ENCODE measurements around the gene RHOH.
A peak's percentile ranks its signal among the peaks of the same experiment; 100 is the strongest.

Gene RHOH

GRCh38 chr4:40232610-40233009 is 35.8 kb downstream of the RHOH start:
- peak overlapping the region; percentile 16; the same call in 1 of the 2 replicates for H3K4me2 ChIP-seq (ENCODE audit: low read length)
- H3K9ac ChIP-seq (ENCODE audit: low read length), result no peak overlapping the region
- H2AFZ ChIP-seq (ENCODE audit: low read length), result no peak overlapping the region
- peaks cover 92% of the 10 kb centered on the region for H3K36me3 ChIP-seq (ENCODE audit: insufficient read depth, low read length)
- no peak overlapping the region for H3K4me3 ChIP-seq (ENCODE audit: low read depth, low read length, poor library complexity, severe bottlenecking)
- 0 out of 2 replicates have a peak, but pooled peaks cover 6% of the 10 kb centered on the region for H4K20me1 ChIP-seq (ENCODE audit: insufficient read depth, low read length)
- H3K9me2 ChIP-seq (ENCODE audit: low read depth, low read length), result no peaks in the 10 kb centered on the region
- no peak for TF ChIP-seq CTCF (IDR thresholded peaks at IDR 0.05; ENCODE audit: low read length)
- no peak for TF ChIP-seq EZH2 (IDR thresholded peaks at IDR 0.05; ENCODE audit: borderline replicate concordance, low read length)
- H3K4me1 ChIP-seq (ENCODE audit: insufficient read depth, low read length, severe bottlenecking), result peaks cover 98% of the 10 kb centered on the region
- no peaks in the 10 kb centered on the region for H3K27me3 ChIP-seq (ENCODE audit: insufficient read depth, low read length)
- H3F3A ChIP-seq (ENCODE audit: insufficient read depth, low read length), result peaks cover 5% of the 10 kb centered on the region; the same call in 1 of the 2 replicates
- H3K27ac ChIP-seq (ENCODE audit: low read depth, low read length, poor library complexity, severe bottlenecking), result peak overlapping the region; percentile 75
- no peaks in the 10 kb centered on the region for H3K9me3 ChIP-seq (ENCODE audit: low read length)
- H3K79me2 ChIP-seq (ENCODE audit: insufficient read depth, low read length), result peaks cover 100% of the 10 kb centered on the region

GRCh38 chr4:40233227-40233626 is 36.4 kb downstream of the RHOH start:
- 0 out of 2 replicates have a peak, but pooled peaks cover 4% of the 10 kb centered on the region for H4K20me1 ChIP-seq (ENCODE audit: insufficient read depth, low read length)

GRCh38 chr4:40234519-40235039 is 37.7 kb downstream of the RHOH start:
- H3K4me3 ChIP-seq (ENCODE audit: low read depth, low read length, poor library complexity, severe bottlenecking), result no peak overlapping the region
- H3K9me3 ChIP-seq (ENCODE audit: low read length), result no peaks in the 10 kb centered on the region
- TF ChIP-seq EZH2 (IDR thresholded peaks at IDR 0.05; ENCODE audit: borderline replicate concordance, low read length), result no peak
- no peak for TF ChIP-seq CTCF (IDR thresholded peaks at IDR 0.05; ENCODE audit: low read length)
- peak overlapping the region; percentile 10; the same call in 1 of the 2 replicates for H3K4me2 ChIP-seq (ENCODE audit: low read length)
- peaks cover 3% of the 10 kb centered on the region; the same call in 1 of the 2 replicates for H3F3A ChIP-seq (ENCODE audit: insufficient read depth, low read length)
- H3K79me2 ChIP-seq (ENCODE audit: insufficient read depth, low read length), result peaks cover 99% of the 10 kb centered on the region
- no peaks in the 10 kb centered on the region for H3K27me3 ChIP-seq (ENCODE audit: insufficient read depth, low read length)
- H3K27ac ChIP-seq (ENCODE audit: low read depth, low read length, poor library complexity, severe bottlenecking), result peak overlapping the region; percentile 75
- no peaks in the 10 kb centered on the region for H4K20me1 ChIP-seq (ENCODE audit: insufficient read depth, low read length)
- H3K9ac ChIP-seq (ENCODE audit: low read length), result no peak overlapping the region
- no peaks in the 10 kb centered on the region for H3K9me2 ChIP-seq (ENCODE audit: low read depth, low read length)
- no peak overlapping the region for H2AFZ ChIP-seq (ENCODE audit: low read length)
- peaks cover 95% of the 10 kb centered on the region for H3K36me3 ChIP-seq (ENCODE audit: insufficient read depth, low read length)
- peaks cover 98% of the 10 kb centered on the region for H3K4me1 ChIP-seq (ENCODE audit: insufficient read depth, low read length, severe bottlenecking)

More at GRCh38 chr4:40233227-40233626, 36.4 kb downstream of the RHOH start:
- Histone ChIP-seq H3K4me3 (ENCODE audit: low read depth, low read length, poor library complexity, severe bottlenecking) (no peak overlapping the region), H3K36me3 (ENCODE audit: insufficient read depth, low read length) (peaks cover 95% of the 10 kb centered on the region), H3K27me3 (ENCODE audit: insufficient read depth, low read length) (no peaks in the 10 kb centered on the region), H3F3A (ENCODE audit: insufficient read depth, low read length) (peaks cover 4% of the 10 kb centered on the region; the same call in 1 of the 2 replicates), H3K4me2 (ENCODE audit: low read length) (0 out of 2 replicates have a peak overlapping the region, but pooled peaks have one; percentile 5), H3K9ac (ENCODE audit: low read length) (no peak overlapping the region), H3K9me3 (ENCODE audit: low read length) (no peaks in the 10 kb centered on the region), H2AFZ (ENCODE audit: low read length) (no peak overlapping the region), H3K9me2 (ENCODE audit: low read depth, low read length) (no peaks in the 10 kb centered on the region), H3K4me1 (ENCODE audit: insufficient read depth, low read length, severe bottlenecking) (peaks cover 98% of the 10 kb centered on the region), H3K27ac (ENCODE audit: low read depth, low read length, poor library complexity, severe bottlenecking) (peak overlapping the region; percentile 75), H3K79me2 (ENCODE audit: insufficient read depth, low read length) (peaks cover 100% of the 10 kb centered on the region)
- TF ChIP-seq CTCF (IDR thresholded peaks at IDR 0.05; ENCODE audit: low read length), result no peak
- TF ChIP-seq EZH2 (IDR thresholded peaks at IDR 0.05; ENCODE audit: borderline replicate concordance, low read length), result no peak
